Activated CD8-positive, alpha-beta memory T cell treated with anti-CD3 and anti-CD28 coated beads for 48 hours (primary cell): ENCODE results near the gene CLDN17.

ENCODE experiments used
- DNase-seq, 3 experiments: peaks; one replicate each; pipeline ENCODE4 v3.0.0-alpha.2; 2020; ENCODE audit warnings: low read depth in 2 of 3, low spot score in 2 of 3

Gene CLDN17, protein sequence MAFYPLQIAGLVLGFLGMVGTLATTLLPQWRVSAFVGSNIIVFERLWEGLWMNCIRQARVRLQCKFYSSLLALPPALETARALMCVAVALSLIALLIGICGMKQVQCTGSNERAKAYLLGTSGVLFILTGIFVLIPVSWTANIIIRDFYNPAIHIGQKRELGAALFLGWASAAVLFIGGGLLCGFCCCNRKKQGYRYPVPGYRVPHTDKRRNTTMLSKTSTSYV

DNA sequence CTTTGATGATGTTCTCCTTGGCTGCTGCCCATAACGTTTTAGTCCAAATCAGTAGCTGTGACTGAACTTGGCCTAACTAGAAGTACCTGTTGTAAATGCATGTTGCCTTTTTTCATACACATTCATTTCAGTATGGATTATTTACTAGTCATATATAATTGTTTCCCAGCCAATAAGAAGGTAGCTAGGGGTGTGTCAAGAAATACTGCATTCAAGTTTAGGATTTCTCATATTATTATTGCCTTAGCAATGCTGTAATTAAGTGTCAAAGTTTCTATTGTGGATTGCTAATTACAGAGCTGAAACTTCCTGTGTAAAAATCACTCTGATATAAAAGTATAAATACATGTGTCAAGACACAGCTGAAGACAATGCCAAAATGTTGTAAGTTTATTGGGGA, at the start of gene CLDN17:
TSS of gene CLDN17 (minus strand) at position 101 of the 400 bp plus-strand sequence. CDS start 188 bp downstream, outside the sequence.
- DNase-seq: no peak

DNA sequence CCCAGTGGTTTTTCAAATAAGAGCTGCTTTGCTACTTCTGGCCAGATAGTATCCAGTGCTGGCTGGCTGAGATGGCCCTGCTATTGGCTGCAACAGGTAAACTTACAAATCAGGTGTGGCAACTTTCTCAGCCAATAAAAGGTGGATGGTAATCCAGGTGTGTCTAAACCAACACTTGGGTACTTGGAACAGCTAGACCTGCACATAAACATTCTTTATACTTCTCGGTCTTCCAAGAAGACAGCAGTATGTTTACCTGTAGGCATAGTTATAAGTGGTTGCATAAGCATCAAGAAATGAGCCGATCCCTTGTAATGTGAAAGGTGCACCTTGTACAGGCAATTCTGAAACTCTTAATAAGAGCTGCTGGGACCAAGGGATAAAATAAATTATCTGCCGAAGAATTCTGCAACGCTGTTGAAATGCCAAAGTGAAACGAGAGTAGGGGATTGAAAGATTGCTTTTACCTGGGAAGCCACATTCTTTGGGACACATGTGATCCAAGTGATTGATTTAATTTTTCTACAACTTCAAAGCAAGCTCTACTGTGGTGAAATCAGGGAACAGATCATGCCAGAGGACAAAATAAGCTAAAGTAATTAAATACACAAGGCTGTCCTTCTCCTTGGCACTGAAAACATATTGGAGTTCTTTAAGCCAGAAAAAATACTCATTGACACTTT, 49.6 kb upstream of the CLDN17 start, which contains the start of gene CLDN8:
TSS of gene CLDN8 (minus strand) at position 57 of the 683 bp plus-strand sequence. CDS start 172 bp downstream, outside the sequence.
- no peak for DNase-seq

DNA sequence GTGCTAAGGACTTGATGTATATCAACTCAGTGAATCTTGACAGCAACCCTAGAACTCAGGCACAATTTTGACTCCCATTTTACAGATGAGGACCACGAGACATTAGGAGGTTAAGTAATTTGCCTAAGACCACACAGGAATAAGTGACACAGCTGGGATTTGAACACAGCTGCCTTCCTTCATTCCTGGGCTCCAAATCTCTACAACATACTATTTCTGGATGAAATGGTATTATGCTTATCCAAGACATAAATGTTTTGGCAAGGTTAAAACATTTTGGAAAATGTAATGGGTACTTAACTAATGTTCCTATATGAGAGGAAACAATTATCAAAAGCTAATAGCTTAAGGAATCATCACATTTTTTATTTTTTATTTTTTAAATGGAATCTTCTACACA, 44.5 kb upstream of the CLDN17 start:
- no peak for DNase-seq

DNA sequence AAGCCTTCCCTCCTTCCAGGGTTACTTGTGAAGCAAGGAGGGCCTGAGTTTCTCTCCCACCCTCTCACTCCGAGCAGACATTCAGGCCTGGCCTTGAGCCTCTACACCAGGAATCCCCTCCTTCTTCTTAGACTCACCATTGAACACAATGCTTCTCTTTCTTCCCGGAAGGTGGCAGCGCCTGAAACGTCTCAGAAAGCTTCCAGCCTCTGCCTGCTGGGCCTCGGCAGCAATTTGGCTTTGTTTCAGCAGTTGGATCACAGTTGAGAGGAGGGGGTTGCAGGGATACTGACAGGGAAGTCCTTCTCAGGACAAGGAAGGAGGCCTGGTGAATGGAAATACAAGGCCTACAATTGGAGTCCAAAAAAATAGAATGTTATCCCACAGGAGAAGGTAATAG, 43.0 kb upstream of the CLDN17 start:
- no peak for DNase-seq

DNA sequence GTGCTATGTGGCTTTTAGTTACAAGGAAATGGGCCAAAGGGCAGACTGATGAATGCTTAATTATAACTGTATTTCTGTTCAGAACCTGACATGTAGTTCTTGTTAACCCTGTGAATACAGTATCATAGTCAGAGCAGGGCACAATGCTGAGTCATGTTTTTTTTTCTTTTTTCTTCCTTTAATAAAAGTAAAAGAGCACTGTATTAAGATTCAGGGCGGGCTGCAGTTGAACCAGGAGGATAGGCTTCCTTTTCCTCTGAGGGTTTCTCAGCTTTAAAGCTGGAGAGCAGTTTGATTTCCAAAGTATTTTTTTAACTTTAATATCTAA, 40.6 kb upstream of the CLDN17 start:
- no peak for DNase-seq

DNA sequence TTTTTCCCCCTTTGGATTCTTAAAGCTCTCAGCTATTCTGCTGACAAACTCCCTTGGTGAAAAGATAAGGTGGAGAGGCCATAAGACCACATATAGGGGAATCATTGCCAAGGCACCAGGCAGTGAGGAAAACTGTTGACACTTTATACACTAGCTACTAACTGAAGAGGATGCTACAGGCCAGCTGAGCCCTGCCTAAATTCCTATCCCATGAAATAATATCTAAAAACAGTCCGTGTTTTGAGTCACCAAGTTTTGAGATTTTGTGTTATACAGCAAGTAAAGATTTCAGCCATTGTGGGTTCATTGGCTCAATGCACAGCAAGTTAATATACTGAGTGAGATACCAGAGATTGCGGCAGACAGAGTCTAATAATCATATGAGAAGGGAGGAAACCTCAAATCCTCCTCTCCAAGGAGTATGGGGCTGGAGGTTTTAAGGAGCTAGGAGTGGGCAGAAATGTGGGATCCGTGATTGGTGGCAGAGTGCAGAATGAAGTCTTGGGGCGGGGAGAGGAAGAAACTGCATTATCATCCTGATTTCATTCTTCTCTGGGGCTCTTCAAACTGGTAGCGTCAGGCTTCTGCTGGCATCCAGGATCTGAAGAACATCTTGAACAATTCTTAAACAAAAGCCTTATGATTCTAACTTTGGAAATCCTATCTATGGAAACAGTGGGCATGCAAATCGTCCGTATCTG, 40.1 kb upstream of the CLDN17 start:
- DNase-seq: no peak

DNA sequence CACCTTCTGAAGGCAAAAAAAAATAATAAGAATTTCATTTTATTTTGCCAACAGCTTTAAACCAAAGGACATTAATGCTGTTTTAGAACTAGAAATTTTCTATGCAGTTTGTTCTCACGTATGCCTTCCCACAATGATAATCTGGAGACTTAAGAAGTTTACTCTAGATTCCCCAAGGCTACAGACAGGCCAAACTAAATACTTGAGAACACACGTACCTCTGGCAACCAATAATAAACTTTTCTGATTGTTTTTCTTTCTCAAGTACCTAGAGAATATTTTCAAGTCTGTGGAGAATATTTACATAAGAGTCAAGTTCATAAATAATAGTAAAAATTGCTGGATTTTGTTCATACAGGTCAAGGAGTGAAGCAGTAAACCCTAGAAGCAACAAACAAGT, 33.4 kb upstream of the CLDN17 start:
- DNase-seq: no peak

DNA sequence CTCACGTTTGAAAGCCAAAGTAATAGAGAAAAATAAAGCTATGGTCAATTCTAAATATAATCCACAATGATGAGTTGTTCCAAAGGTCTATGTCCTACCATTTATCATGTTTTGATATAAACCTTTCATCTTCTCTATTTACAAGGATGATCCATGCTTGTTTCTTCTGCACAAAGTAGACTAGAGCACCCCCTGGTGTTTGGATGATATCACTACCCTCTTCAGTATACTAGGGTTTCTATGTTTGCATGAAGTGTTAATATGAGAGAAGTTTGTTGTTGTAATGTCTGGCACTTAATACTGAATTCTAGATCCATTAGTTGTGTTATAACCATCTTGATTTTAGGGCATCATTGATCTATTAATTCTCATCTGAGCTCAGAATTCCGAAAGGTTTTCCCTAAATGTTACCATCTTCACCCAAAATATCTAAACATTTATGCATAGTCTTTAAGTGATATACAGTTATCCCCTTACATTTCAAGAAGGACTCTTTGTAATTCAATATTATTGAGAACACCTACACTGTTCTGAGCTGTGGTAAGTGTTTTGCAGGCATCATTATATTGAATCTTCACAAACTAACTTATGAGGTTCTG, 28.2 kb upstream of the CLDN17 start:
- DNase-seq: no peak

DNA sequence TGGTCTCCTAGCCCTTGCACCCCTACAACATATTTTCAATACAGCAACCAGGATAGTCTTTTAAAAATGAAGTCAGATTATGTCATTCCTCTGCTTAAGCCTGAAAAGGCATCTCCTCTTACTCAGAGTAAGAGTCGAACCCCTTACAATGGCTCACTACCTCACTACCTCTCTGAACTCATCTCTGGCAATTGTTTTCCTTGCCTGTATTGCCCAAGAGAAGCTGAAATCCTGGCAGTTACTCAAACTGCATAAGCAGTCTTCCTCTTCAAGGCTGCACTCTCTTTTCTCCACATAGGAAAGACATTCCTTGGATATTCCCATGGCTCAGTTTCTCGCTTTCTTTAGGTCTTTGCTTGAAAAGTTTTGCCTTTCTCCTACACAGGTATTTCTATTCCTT, 26.6 kb upstream of the CLDN17 start:
- no peak for DNase-seq

DNA sequence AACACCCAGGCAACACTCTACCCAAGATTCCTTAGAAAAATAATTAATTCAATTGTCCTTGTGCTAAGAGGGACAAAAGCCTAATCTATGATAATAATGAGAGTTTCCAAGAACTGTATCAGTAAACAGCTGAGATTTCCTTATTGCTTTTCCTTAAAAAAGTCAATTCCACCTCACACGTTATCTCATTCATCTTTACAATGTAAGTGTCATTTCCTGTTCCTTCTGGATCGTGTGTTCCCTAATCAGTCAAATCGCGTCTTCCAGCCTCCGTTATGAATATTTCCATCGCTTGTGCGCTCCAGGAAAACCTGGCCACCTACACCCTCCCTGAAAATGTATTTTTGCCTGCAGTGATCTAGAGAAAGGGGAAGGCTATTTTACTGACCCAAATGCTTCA, 23.9 kb upstream of the CLDN17 start:
- no peak for DNase-seq

DNA sequence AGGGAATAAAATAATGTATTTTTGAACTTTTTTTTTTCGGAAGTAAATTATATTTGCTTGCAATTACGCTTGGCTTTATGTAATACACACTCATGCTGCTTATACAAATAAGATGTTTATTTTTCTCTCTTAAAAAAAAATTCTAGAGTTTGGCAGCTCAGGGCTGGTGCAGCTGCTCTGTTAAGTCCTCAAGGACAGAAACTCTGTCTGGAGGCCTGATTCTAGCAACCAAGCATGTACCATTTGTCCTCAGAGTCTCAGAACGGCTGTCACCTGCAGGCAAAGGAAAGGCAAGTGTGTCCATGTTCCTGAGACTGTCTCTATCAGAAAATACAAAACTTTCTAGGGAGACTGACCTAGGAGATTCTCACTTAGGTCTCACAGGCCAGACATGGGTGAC, 23.2 kb upstream of the CLDN17 start:
- no peak for DNase-seq

DNA sequence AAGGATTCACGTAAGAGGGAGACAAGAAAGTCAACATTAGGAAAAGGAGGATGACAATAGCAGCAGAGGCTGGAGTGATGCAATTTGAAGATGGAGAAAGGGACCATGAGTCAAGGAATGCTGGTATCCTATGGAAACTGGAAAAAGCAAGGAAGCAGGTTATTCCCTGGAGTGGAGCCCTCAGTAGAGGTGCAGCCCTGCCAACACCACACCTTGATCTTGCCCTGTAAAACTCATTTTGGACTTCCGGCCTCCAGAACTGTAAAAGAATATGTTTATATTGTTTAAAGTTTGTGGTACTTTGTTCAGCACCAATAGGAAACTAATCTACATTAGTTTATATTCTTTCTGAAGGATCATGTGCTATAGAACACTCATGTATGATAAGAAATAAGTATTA, 19.6 kb upstream of the CLDN17 start:
- no peak for DNase-seq

DNA sequence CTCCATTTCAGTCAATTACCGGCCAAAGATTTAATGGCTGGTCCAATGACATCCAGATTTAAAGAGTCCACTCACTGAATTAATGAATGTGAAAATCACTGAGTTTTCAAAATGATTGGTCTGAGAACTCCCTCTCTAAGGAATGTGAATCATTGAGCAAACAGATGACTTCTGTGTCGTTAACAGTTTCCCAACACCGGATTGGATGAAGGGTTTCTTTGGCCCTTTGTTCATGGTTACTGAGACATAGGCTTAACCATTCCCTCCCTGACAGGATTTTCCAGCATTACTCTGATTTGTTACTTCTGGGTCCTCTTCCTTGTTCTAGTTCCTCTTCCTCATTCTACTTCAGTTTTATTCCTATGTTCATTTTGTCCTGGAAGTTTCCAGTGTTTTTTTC, 1.5 kb upstream of the CLDN17 start:
- no peak for DNase-seq

DNA sequence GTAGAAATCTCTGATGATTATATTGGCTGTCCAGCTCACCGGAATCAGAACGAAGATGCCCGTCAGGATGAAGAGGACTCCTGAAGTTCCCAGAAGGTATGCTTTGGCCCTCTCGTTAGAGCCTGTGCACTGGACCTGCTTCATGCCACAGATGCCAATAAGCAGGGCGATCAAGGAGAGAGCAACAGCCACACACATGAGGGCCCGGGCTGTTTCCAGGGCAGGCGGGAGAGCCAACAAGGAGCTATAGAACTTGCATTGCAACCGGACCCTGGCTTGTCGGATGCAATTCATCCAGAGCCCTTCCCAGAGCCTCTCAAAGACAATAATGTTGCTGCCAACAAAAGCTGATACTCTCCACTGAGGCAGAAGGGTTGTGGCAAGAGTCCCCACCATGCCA, 434 bp downstream of the CLDN17 start:
- no peak for DNase-seq

DNA sequence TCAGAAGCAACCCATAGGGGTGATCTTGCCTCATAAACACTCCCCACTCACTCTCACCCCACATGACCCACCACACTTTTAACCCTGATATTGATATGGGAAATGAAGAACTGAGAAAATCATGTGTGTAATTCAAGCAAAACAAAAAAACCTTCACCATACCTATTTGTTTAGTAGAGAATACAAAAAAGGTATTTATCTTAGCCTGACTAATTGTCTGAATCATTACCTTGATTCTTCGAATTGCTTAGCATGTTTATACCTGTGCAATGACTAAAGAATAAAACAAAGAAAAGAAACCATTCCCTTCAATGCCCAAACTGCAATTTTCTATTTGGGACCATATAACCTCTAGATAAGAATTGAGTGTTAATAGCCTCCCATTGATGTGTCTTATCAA, 1.8 kb downstream of the CLDN17 start:
- DNase-seq: no peak

DNA sequence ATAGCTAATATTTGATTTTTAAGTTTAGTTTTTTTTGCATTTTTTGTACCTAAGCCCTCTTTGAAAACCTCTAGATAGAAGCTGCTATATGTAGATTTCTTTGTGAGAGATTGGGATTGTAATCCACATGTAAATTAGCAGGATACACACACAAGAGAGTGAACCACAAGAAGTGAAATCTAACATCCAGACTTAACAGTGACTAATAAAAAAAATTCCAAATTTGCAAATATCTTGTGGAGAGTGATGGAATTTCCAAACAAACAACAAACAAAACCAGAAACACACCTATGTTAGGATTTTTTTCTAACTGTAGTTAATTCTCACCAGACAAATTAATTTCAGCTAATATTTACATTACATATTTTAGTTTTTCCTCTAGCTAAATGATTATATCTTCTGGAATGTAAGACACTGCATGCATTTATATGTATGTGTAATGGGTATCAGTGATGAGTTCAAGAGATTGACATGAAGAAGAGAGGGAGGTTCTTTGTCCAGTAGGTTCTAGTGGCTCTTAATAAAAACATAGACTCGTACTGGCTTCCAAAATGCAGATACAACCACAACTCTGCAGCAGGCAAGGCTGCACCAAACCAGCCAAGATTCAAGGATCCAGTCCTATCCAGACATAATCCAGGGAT, 12.8 kb downstream of the CLDN17 start:
- DNase-seq: no peak

DNA sequence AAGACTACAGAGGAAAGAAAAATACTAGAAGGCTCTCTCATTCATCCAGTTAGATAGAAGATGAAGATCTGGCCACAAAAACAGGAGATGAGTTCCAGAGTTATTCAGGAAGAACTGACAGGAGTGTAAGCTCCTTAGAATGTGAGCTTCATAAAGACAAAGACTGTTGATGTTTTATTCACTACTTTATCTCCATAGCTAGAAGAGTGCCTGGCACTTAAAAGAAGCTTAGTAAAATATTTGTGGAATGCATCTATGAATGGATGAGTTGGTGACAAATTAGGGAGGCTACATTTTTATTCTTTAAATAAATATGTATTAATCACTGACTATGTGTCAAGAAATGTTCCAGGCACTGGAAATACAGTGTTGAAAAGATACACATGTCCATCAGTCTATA, 13.8 kb downstream of the CLDN17 start:
- DNase-seq: no peak

DNA sequence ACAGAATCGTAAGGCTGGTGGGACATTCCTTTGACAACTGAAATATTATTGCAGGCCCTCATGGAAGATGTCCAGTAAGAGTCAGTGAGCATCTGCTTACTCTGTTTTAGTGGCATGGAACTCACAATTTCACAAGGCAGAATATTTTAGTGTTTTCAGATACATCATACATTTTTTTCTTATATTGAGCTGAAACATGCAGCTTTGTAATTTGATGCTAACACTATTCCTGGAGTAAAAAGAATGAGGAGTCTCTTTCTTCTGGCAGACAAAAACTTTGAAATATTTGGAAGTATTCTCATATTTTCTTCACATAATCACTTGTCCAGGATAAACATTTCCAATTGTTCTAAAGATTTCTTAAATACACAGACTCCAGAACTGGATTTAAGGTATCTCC, 17.7 kb downstream of the CLDN17 start:
- no peak for DNase-seq

DNA sequence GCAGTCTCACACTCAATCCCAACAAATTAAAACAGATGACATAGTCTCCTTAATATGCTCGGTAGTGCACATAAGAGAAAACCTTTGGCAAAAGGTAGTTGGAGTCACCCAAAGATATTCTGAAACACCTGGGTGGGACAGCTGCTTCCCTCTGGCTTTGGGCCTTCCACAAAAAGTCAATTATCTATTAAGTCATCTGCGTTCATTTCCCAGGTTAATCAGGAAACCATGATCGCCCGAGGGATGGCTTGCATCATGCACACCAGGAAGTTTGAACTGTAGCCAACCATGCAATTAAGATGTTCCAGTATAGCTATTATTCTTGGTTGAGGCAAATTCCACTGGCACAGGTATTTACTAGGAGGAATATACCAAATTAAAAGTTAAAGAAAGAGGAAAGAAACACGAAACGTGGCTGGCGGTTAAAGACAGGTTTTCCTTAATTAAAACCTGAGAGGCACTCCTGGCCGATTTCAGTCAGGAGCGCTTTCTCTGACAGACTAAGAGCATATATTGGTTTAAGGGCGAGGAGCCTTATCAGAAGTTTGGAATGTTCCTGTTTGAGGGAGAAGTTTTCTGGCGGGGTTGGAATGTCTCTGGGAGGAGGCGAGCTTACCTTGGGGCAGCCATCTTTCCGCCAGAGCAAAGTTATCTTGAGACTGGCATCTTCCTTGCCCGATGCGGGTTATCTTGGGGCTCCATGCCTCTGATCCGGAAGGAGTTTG, 19.9 kb downstream of the CLDN17 start:
- DNase-seq: no peak

DNA sequence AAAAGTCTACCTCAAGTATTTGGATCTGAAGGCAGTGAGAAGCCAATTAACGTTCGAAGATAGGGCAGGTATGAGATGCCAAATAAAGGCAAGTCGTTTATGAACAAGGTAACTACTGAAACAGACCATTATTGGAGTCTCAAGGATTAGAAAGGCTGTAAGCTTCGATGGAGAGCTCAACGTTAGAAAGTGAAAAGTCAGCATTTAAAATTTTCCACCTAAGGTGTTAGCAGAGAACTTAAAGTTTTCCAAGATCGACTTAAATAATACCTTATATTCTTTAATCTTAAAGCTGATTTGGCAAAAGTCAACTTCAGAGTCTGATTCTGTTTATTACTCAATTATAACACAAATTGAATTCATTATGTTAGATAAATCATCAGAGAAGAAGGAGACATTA, 28.1 kb downstream of the CLDN17 start:
- no peak for DNase-seq

DNA sequence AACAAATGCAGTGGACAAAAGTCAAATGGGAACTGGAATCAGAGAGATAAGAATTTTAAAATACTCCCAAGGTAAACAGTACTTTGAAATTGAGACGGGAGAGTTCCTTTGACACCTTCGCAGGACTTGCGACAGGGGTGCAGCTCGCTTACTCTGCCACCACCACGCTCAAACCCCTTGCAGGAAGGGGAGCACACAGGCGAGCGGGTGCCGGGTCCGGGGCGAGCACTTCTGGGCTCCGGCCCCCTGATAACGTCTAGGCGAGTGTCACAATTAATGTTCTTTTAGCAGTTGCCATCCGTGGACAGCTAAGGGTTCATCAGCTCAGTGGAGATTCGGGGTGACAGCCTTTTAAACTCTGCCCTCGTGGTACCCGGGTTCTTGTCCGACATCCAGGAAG, 37.4 kb downstream of the CLDN17 start:
- no peak for DNase-seq
